Upper lobe of right lung (tissue), 1 donor: ENCODE results near the gene AGO4. TPM values are rescaled to one million over a fixed set of nuclear protein-coding genes. Genes with fewer than 3 reads are reported as not detected.
"Not testable (repeated sequence)": the region's sequence is repeated elsewhere in the genome, so short reads cannot be mapped to it uniquely, and the experiment has no call there.

Source experiments
- ATAC-seq: fragments of 200-7000 bp; cut with Tn5 transposase; one replicate; pipeline ENCODE4 v1.9.1; 2020; ENCODE audit warnings: mild to moderate bottlenecking, moderate library complexity
- DNase-seq: peaks from one replicate; pipeline ENCODE4 v3.0.0-alpha.2; 2020
- H3K27ac ChIP-seq: fragments of 200-600 bp; one replicate; pipeline ENCODE4 v1.8.0; 2022
- H3K27me3 ChIP-seq: fragments of 200-600 bp; one replicate; pipeline ENCODE4 v1.8.0; 2022; ENCODE audit warnings: mild to moderate bottlenecking
- H3K36me3 ChIP-seq: fragments of 200-600 bp; one replicate; pipeline ENCODE4 v1.8.0; 2022
- H3K4me1 ChIP-seq: fragments of 200-600 bp; one replicate; pipeline ENCODE4 v1.8.0; 2022
- H3K4me3 ChIP-seq: fragments of 200-600 bp; one replicate; pipeline ENCODE4 v1.8.0; 2022; ENCODE audit warnings: mild to moderate bottlenecking
- H3K9me3 ChIP-seq: fragments of 200-600 bp; one replicate; pipeline ENCODE4 v1.8.0; 2022
- intact Hi-C: fragments of 100-400 bp; cut with DNase I; formaldehyde crosslinking; loops from one replicate; pipeline ENCODE4 v1.11.0; 2022
- total RNA-seq: library from RNA; stranded (reverse); fragmentation: NEBNext Ultra II Directional; extraction: Animal tissue kit (Norgen Biotek cat#: 25700); gene quantifications from one replicate; pipeline ENCODE4 v1.2.1, GENCODE V29; 2021
- TF ChIP-seq, protein P1 (sequence below): fragments of 200-600 bp; IDR thresholded peaks from one replicate; pipeline ENCODE4 v1.8.0; 2022; ENCODE audit warnings: antibody characterized with exemption
- donor health status: DM: no; HTN: yes; CAD: no; lungs with severe emphysema.

AGO4 gene
- total RNA-seq, 1 donor from 2014 or later, result 23.6 TPM

DNA sequence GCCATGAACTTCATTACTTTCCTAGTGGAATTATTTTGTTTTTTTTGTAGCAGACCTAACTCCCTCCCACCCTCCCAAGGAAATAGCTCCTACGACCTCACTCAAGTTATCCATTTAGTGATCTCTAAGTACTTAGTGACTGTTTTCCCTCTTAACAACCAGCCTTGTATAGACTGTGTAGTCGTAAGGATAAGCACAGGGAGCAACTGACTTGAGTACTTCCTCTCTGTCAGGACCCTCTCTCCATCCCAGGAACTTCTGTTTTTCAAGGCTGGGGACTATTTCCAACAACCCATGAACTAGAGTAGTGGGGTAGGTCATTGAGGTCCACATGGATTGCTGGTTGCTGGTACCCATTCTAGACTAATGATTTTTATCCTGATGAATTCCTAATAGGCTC is 77.1 kb downstream of the AGO4 start:
- no peak overlapping the region for H3K4me3 ChIP-seq
- no peak for ATAC-seq
- H3K4me1 ChIP-seq, result peaks cover 42% of the 10 kb centered on the region
- no peak overlapping the region for H3K27ac ChIP-seq
- DNase-seq, result no peak
- H3K9me3 ChIP-seq, result no peaks in the 10 kb centered on the region
- peaks cover 18% of the 10 kb centered on the region for H3K36me3 ChIP-seq
- intact Hi-C loops, result no loop called here
- no peaks in the 10 kb centered on the region for H3K27me3 ChIP-seq
- TF ChIP-seq, protein P1, sequence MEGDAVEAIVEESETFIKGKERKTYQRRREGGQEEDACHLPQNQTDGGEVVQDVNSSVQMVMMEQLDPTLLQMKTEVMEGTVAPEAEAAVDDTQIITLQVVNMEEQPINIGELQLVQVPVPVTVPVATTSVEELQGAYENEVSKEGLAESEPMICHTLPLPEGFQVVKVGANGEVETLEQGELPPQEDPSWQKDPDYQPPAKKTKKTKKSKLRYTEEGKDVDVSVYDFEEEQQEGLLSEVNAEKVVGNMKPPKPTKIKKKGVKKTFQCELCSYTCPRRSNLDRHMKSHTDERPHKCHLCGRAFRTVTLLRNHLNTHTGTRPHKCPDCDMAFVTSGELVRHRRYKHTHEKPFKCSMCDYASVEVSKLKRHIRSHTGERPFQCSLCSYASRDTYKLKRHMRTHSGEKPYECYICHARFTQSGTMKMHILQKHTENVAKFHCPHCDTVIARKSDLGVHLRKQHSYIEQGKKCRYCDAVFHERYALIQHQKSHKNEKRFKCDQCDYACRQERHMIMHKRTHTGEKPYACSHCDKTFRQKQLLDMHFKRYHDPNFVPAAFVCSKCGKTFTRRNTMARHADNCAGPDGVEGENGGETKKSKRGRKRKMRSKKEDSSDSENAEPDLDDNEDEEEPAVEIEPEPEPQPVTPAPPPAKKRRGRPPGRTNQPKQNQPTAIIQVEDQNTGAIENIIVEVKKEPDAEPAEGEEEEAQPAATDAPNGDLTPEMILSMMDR, result no peak

DNA sequence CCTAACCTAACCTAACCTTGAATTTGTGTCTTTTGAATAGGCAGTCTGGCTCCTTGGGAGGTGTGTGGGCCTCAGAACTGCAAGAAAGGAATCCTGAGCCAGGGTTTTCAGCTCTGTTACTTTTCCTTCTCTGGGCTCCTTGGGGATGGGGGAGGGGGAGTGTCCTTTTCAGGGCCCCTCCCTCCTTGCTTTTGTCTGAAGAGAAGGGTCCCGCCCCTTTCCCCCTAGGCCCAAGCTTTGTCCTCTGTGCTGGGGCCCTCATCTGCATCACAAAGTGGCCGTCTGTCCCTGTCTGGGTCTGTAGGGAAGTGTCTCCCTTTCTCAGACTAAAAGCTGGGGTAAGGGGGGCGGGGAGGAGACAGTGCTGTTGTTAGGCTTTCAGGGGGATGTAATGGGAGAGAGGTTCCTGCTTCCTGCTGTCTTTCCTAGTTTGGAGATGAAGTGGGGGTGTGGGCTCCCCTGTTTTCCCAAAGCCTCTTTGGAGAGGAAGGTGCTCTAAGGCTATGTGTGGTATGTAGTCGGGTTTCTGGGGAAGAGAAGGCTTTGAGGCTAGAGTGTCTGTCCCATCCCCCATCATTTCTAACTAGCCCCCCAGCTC is 78.2 kb downstream of the AGO4 start:
- TF ChIP-seq, protein P1, result no peak
- H3K27ac ChIP-seq, result no peak overlapping the region
- no peaks in the 10 kb centered on the region for H3K27me3 ChIP-seq
- no peak overlapping the region for H3K4me3 ChIP-seq
- H3K4me1 ChIP-seq, result peaks cover 42% of the 10 kb centered on the region
- DNase-seq (no peak), ATAC-seq (no peak)
- H3K36me3 ChIP-seq, result peaks cover 29% of the 10 kb centered on the region
- intact Hi-C loops, result no loop called here
- no peaks in the 10 kb centered on the region for H3K9me3 ChIP-seq

DNA sequence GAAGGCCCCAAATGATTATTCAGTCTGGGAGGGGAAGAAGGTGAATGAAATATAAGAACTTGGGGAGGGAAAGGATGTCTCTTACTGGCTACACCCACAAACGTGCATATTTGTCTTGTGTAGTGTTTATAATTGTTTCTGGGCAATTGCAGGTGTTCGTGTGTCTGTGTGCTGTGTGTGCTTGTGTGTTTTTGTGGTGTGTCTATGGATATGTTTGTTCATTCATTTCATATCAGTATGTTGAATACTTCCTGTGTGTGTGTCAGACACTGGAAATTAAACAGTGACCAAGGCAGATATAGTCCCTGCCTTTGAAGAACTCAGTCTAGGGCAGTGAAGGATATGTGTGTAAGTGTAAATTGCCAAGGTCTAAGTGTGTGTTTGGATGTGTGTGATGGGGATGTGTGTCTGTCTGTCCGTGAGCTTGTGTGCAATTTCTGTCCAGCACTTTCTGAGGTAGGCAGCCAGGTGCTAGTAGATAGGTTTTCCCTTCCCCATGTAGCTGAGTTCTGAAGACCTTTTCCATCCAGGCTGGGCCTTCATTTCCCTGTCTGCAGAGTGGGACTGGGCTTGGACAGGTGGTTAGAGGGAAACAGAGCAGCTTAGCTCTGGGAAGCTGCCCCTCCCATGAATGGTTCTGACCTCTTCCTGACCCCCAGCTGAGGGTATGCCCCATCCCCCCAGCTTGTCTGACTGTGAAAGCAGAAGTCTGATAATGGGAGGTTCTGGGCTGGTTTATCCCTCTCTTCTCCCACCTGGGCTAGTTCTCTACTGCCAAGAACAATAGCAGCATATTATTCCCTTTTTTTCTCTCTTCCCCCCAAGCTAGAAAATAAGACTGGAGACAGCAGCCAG is 79.0 kb downstream of the AGO4 start:
- no peak overlapping the region for H3K27ac ChIP-seq

DNA sequence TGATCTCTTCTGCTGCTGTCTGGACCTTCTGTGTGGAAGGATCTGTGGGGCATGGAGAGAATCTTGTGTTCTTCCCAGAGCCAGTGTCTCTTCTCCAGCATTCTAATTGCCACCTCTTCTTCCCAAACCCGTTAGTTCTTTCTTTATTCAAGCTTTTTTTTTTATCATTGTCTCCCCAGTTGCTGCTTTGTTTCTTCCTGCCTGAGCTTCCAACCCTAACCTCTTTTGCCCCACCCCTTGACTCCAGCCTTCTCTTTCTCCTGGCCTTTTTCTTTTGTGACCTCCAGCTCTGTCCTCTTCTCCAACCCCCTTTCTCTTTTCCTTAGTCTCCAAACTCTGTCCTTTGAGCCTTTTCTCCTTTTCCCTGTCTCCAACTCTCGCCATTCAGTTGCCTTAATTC is 79.7 kb downstream of the AGO4 start:
- peaks cover 42% of the 10 kb centered on the region for H3K4me1 ChIP-seq
- H3K36me3 ChIP-seq, result peaks cover 44% of the 10 kb centered on the region
- H3K27ac ChIP-seq, result no peak overlapping the region
- no peak overlapping the region for H3K4me3 ChIP-seq
- no peaks in the 10 kb centered on the region for H3K27me3 ChIP-seq
- ATAC-seq (no peak), DNase-seq (no peak)
- intact Hi-C loops, result no loop called here
- TF ChIP-seq, protein P1, result no peak
- no peaks in the 10 kb centered on the region for H3K9me3 ChIP-seq

More for the DNA sequence above, 79.0 kb downstream of the AGO4 start:
- Histone ChIP-seq H3K36me3 (peaks cover 36% of the 10 kb centered on the region), H3K4me1 (peaks cover 42% of the 10 kb centered on the region), H3K27me3 (no peaks in the 10 kb centered on the region), H3K9me3 (no peaks in the 10 kb centered on the region), H3K4me3 (no peak overlapping the region)
- TF ChIP-seq, protein P1, result no peak
- ATAC-seq, result no peak
- no peak for DNase-seq
- intact Hi-C loops, result no loop called here

DNA sequence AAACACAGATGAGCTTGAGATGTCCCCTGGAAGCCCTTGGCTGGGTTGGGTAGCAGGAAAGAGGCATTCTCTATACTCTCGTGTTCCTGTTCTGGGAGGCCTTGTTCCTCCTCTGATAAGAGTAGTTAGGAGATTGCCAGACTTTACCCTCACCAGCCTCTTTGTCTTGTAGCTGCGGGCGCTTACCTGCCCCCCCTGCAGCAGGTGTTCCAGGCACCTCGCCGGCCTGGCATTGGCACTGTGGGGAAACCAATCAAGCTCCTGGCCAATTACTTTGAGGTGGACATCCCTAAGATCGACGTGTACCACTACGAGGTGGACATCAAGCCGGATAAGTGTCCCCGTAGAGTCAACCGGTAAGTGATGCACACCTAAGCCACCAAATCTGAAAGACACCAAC is 80.4 kb downstream of the AGO4 start:
- TF ChIP-seq, protein P1, result no peak
- no peak overlapping the region for H3K27ac ChIP-seq
- intact Hi-C loops, result no loop called here
- H3K36me3 ChIP-seq, result peaks cover 51% of the 10 kb centered on the region
- DNase-seq (no peak), ATAC-seq (no peak)
- H3K4me3 ChIP-seq, result no peak overlapping the region
- H3K27me3 ChIP-seq, result no peaks in the 10 kb centered on the region
- H3K4me1 ChIP-seq, result peaks cover 39% of the 10 kb centered on the region
- H3K9me3 ChIP-seq, result no peaks in the 10 kb centered on the region

DNA sequence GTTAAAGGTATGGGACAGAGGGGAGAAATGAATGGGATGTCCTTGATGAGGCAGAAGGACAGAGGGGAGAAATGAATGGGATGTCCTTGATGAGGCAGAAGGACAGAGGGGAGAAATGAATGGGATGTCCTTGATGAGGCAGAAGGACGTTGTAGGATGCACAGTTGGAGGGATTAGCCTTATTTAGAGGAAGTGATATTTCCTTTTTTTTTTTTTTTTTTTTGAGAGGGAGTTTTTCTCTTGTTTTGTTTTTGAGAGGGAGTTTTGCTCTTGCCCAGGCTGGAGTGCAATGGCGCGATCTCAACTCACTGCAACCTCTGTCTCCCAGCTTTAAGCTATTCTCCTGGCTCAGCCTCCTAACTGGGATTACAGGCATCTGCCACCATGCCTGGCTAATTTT is 81.2 kb downstream of the AGO4 start:
- H3K27ac ChIP-seq, intact Hi-C loops, DNase-seq, H3K4me3 ChIP-seq, H3K9me3 ChIP-seq, H3K27me3 ChIP-seq, ATAC-seq: not testable (repeated sequence)
- Histone ChIP-seq H3K4me1 (peaks cover 37% of the 10 kb centered on the region), H3K36me3 (peaks cover 58% of the 10 kb centered on the region)
